Measurements from ENCODE around the gene MAML2.

- no peak for TF ChIP-seq CTCF (IDR thresholded peaks at IDR 0.05)
- no peak for TF ChIP-seq EP300 (IDR thresholded peaks at IDR 0.05; ENCODE audit: low read depth)
- TF ChIP-seq POLR2A (IDR thresholded peaks at IDR 0.05) = no peak
- TF ChIP-seq POLR2AphosphoS5 (IDR thresholded peaks at IDR 0.05) = no peak
Measured at GRCh38 chr11:96082002-96082899, 260.7 kb downstream of the MAML2 start.
